ENCODE measurements around the gene CLRN3.

Gene CLRN3

DNA sequence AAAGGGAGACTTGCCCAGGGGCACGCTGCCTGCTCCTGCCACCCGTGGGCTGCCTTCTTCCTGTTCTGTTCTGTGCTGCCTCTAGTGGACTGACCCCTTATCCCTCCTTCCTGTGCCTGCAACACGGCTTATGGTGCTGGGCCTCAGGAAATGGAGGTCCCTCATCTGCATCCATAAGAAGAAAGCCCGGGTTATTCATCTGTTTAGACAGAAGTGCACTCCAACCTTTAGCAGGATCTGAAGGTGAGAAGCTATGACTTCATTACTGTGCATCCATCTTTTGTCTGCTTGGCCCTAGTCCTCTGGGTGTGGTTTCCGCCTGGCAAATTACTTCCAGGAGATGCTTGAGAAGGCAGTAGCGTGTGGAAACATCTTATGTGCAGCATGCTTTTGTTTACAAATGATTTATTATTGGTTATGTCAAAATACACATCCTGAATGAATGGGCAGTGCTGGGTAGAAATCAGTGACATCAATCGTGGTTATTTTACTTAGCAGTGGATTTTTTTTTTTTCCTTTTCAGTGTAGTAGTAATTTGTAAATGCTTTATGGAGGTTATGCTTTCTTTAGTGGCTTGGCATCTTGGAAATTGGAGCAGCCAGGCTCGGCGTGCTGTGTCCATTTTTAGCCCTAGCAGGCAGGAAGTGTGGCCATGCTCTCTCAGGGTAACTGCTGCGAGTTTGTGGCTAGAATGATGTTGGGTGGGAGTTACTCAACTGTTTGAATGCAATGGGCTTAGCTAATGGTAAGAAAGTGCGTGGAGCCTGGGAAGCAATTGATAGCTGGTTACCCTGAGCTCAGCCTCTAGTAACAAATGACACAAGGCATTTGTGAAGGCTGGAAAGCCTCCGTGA lies 26.9 kb upstream of the CLRN3 start:
- peak; percentile 80 for DNase-seq (ENCODE audit: low spot score)

DNA sequence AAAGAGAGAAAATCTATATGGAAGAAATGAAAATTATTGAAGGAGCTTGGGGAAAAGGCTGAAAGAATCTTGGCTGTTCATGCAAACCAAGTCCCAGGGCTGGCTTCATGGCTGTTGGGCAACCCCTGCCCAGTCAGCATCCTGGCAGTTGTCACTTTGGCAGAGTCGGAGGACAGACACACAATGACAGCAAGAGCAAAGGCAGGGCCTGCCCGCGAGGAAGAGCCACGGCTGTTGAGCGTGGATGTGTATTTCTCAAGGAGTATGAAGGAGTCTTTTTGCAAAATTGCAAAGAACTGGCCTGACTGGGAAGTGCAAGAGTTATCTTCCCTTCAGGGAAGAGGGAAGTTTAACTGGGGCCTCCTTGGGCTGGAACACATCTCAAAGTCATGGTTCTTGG lies 25.8 kb upstream of the CLRN3 start:
- peak; percentile 59 for DNase-seq (ENCODE audit: low spot score)

- DNase-seq (ENCODE audit: low spot score), result no peak
Measured at GRCh38 chr10:127916826-127917225, 24.1 kb upstream of the CLRN3 start.

DNA sequence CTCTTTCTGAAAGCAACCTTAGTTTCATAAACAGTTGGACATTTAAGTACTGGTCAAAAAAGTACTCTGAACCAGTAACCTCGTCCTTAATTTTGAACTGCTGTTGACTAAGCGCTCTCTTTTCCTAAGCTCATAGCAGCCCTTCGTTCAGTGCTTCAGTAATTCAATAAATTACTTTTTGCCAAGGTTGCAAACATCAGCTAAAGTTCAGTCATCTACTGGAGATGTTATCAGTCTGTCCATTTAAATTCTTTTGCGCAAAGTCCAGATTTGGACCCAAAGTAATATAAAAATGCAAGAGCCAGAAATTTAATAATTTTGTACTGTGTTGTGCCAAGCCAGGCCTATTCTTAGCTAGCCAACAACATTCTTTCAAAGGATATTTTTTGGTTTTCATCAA lies 22.6 kb upstream of the CLRN3 start:
- no peak for DNase-seq (ENCODE audit: low spot score)

- no peak for DNase-seq (ENCODE audit: low spot score)
Measured at GRCh38 chr10:127913368-127913759, 20.6 kb upstream of the CLRN3 start.

DNA sequence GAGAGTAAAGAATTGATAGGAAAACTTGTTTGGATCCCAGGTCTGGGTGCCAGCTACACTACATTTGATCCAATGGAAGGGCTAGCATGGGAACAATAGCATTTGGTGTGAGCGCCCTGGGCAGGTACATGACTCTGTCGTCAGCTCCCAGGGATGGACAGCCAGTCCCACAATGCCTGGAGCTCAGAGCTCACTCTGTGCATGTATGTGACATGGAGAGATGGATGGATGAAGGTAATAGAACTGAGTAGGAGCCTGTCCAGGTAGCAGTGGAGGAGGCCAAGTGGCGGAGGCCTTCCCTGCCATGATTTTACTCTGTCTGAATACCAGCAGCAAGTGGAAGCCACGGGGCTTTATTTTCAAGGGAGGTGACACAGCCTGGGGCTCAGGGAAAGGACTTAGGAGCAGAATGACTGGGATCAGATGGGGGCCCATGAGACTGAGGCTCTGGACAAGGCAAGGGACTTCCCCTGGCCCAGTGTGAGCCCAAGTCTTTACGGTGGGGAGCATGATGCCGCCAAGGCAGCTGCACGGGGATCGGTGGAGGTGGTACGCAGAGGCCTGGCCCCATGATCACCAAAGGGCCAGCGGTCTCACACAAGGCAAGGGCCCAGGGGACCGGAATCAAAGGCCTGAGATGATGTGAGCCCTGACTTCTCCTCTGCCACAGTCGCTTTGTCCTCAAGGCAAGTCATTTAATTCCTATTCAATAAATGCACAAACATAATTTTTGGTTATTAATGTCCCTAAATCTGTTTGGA lies 20.0 kb upstream of the CLRN3 start:
- no peak for DNase-seq (ENCODE audit: low spot score)

DNA sequence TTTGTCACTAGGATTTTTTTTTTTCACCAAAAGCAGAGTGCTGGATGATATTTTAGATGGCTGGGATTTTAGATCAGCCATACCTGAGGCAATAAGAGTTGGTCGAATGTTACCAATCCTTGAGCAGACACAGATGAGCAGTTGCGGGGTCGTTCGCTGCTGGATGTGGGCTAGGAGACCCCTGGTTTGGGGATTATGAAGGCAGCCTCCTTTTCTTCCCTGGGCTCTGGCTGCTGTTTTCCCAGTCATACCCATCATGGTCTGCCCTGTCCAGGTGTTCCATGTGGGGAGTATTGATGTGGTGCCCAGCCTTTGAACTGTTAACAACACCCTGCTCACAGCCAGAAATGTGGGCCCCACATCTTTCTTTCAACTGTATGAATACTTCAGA lies 19.1 kb upstream of the CLRN3 start:
- DNase-seq (ENCODE audit: low spot score), result no peak

- DNase-seq (ENCODE audit: low spot score), result no peak
Measured at GRCh38 chr10:127911218-127911866, 18.6 kb upstream of the CLRN3 start.

DNA sequence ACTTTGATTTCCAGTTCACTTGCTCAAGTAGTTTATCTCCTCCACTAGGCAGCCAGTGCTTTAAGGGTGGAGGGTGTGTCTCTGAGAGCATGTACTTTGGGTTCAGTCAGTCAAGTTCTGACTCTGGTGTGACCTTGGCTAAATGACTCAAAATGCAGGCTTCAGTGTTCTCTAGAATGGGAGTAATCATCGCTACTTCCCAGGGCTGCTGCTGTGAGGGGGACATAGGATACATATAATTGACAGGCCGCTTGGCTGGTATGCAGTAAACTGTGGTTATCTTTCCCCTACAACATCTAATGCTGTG lies 17.7 kb upstream of the CLRN3 start:
- DNase-seq (ENCODE audit: low spot score), result no peak

DNA sequence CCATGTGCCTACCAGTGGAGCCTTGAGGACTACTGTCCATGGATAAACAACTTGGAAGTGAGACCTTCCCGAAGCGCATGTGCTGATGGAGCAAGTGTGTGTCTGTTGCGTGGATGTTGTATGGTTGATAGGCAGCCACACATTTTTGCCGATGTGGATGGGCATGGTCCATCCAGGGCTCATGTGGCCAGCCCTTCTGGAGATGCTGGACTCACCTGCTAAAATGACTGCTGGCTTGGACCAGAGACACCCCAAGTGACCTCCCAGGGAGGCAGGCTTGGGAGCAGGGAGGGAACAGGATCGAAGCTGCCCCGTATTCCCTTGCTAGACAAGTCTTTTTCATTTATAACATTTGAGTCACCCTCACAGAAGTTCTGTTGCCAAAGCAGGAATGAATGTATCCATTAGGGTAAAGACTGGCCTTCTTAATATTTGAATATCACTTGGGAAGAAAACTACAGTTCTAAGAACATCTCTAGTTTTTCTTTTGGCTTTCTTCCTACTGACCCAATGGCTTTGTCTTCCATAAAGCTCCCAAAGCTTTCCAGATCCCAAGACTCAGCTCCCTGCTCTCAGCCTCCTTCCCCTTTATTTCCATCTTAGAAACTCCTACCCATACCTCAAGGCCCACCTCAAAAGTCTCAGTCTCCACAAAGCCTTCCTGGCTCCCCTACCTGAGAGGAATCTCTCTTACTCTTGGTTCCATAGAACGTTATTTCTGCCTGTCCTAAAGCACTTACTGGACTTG lies 17.1 kb upstream of the CLRN3 start:
- no peak for DNase-seq (ENCODE audit: low spot score)

- no peak for DNase-seq (ENCODE audit: low spot score)
Measured at GRCh38 chr10:127908959-127909267, 16.2 kb upstream of the CLRN3 start.

DNA sequence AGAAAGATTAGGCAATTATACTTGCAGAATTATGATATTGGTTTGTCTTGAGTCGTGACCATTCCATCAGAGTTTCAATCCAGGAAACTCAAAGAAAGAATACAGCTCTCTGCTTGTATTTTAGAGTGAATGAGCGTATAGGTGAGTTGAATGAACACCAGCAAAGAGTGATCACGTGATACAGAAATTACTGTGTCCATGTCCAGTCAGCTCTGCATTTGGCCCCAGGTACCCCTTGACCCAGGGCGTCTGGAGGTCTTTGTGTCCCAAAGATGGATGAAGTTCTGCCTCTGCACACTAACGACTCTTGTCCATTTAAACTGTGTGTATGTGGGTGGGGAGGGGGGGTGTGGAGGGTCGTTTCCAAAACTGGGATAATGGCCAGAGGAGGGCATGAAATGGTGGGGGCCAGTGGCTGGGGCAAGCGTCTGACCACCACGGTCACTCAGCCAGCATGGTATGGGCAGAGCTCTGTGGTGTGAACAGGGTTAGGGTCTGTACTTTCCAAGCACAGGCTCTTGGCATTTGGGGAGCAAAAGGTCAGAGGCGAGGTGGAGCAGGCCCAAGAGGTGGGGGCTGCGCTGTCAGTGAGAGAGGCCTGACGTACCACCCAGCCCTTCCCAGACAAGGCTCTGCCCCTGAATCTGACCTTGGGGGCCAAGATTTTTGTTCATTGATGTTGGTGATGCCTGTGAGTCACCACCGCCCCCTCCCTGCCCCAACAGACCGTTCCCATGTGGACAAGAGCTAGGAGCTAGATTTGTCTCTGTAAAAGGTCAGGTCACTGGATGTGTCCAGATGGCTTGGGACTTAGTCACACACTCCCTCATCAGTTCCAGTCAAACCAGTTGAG lies 15.6 kb upstream of the CLRN3 start:
- no peak for DNase-seq (ENCODE audit: low spot score)

GRCh38 chr10:127907411-127908105 lies 14.8 kb upstream of the CLRN3 start:
- peak; percentile 68 for DNase-seq (ENCODE audit: low spot score)

DNA sequence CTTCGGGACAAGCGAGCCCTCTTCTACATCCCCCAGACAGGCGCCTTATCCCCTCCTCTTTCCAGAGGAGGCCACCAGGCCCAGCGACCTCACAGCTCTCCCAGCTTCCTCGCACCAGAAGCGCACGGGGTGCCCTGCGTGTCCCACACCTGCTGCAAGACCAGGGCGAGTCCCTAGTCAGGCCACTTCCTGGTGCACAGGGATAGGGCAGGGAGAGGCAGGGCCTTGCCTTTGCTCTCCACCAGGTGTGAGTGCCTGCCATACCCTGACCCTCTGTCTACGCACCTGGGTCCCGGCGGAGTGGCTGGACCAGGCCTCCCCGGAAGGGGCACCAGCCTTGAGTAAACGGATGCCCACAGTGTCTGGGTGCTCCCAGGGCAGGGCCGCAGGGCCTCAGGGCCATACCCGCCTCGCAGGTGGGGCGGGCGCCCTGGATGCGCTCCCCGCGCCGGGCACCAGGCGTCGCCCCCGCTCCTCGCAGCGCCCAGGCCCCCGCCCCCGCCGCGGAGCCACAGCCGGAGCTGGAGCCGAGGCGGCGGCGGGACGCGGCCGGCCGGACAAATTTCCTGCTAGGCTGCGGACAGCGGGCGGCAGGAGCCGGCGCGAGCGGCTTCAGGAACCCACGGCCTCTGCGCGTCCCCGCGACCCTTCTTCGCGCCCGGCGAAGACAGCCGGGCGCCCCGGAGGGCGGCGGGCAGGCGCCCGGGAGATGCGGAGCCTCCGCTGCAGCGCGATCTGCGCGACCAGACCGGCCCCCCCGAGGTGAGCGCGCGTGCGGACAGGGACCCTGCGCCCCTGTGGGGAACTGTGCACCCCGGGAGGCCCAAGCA lies 14.0 kb upstream of the CLRN3 start, which contains the start of gene PTPRE:
TSS of gene PTPRE (plus strand) at position 556 of the 830 bp plus-strand sequence. CDS start 133,779 bp downstream, outside the sequence.
- DNase-seq (ENCODE audit: low spot score), result peak; percentile 70

DNA sequence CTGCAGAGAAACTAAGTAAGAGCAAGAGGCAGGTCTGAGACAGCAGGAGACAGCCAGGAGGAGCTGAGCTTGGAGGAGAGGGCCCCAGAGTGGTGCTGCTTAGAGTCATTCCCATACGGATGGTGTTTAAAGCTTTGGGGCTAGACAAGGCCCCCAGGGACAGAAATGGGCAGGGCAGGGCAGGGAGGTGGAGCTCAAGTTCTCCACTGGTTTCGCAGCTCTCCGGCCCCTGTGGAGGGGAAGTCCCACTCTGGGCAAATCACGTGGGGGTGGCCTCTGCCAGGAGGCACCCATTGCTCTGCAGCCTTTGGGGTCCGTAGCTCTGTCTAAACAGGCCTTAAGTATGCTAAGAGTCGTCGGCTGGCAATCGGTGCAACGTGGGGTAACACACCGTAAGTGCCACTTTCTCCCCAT lies 13.1 kb upstream of the CLRN3 start:
- peak; percentile 54 for DNase-seq (ENCODE audit: low spot score)

GRCh38 chr10:127905001-127905847 lies 12.5 kb upstream of the CLRN3 start:
- no peak for DNase-seq (ENCODE audit: low spot score)

DNA sequence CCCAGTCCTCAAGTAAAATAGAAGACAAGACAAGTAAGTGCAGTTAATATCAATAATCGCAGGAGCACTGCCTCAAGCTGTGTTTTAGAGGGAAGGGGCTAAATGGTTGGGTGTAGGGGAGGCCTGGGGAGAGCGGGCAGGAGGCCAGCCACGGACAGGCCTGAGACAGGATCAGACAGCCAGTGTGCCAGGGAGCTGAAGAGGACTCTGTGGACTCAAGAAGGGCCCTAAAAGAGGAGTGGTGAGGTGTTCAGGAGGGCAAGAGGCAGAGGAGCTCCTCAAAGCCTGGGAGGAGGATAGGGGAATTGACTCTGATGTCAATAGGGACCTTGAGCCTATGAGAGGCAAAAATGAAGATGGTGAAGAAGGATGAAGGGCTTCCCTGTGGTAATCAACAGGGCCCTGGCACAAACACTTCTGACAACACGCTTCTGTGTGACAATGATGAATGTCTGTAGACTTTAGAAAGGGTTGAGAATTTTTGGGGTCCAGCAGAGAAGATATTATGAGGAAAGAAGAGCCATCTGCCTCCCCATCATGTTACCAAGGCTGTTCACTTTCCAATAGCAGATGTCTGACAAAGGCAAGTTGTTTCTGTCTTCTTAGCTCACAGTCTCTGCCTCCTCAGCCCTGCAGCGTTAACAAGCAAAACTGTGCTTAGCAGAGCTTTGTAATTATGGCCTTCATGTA lies 11.7 kb upstream of the CLRN3 start:
- no peak for DNase-seq (ENCODE audit: low spot score)

DNA sequence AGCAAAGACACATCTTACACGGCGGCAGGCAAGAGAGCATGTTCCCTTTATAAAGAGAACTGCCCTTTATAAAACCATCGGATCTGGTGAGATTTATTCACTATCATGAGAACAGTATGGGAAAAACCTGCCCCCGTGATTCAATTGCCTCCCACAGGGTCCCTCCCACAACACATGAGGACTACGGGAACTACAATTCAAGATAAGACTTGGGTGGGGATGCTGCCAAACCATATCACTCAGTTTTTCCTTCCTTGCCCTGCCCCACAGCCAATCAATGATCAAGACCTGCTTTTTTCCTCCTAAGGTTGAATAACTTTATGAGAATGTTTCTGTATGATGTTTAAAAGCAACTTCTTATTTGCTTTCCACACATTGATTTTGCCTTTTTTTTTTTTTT lies 11.0 kb upstream of the CLRN3 start:
- no peak for DNase-seq (ENCODE audit: low spot score)
